HUES64 (cell line): ENCODE measurements around the gene MAML3.
"Not testable (repeated sequence)": the region's sequence is repeated elsewhere in the genome, so short reads cannot be mapped to it uniquely, and the experiment has no call there.

Experiments used
- H3K27ac ChIP-seq: 2 replicates; pipeline ENCODE4 v1.7.0; 2013; ENCODE audit warnings: low read depth, low read length, inconsistent platforms
- H3K27me3 ChIP-seq: 2 replicates; pipeline ENCODE4 v1.6.1; 2013; ENCODE audit warnings: mild to moderate bottlenecking, low read length; ENCODE audit not compliant: insufficient read depth
- H3K36me3 ChIP-seq: 2 replicates; pipeline ENCODE4 v1.6.1; 2013; ENCODE audit warnings: mild to moderate bottlenecking, low read length; ENCODE audit not compliant: insufficient read depth
- H3K4me1 ChIP-seq: 2 replicates; pipeline ENCODE4 v1.6.1; 2013; ENCODE audit warnings: mild to moderate bottlenecking, low read length, moderate library complexity; ENCODE audit not compliant: insufficient read depth
- H3K4me3 ChIP-seq: 2 replicates; pipeline ENCODE4 v1.5.1; 2013; ENCODE audit warnings: mild to moderate bottlenecking, low read length, moderate library complexity
- H3K9ac ChIP-seq: 2 replicates; pipeline ENCODE4 v1.6.1; 2013; ENCODE audit warnings: mild to moderate bottlenecking, low read depth, low read length
- H3K9me3 ChIP-seq: 2 replicates; pipeline ENCODE4 v1.6.1; 2013; ENCODE audit warnings: low read depth, low read length; ENCODE audit not compliant: insufficient read depth
- WGBS: fragments of 150-250, 120-280 bp; methylation state at CpG from one replicate; pipeline ENCODE4 v1.1.7; 2013; ENCODE audit warnings: missing lambda C conversion rate; 5-methylcytosine and 5-hydroxymethylcytosine counted together

MAML3 gene

GRCh38 chr4:139956507-139957017, 197.4 kb downstream of the MAML3 start:
- Histone ChIP-seq H3K36me3 (no peaks in the 10 kb centered on the region), H3K4me3 (no peak overlapping the region), H3K9ac (no peak overlapping the region), H3K4me1 (peaks cover 7% of the 10 kb centered on the region; the same call in 1 of the 2 replicates), H3K27me3 (no peaks in the 10 kb centered on the region), H3K9me3 (no peaks in the 10 kb centered on the region), H3K27ac (no peak overlapping the region)
- 91% methylated on average over 6 of the region's 6 CpGs for WGBS

- H3K4me3 ChIP-seq: no peak overlapping the region
- WGBS: 83% methylated on average over 2 of the region's 2 CpGs
These were observed 198.4 kb downstream of the MAML3 start for GRCh38 chr4:139955600-139955999.

GRCh38 chr4:139954512-139954911, 199.5 kb downstream of the MAML3 start:
- H3K9ac ChIP-seq: no peak overlapping the region
- H3K4me1 ChIP-seq: peaks cover 7% of the 10 kb centered on the region; the same call in 1 of the 2 replicates
- H3K4me3 ChIP-seq: no peak overlapping the region
- H3K27ac ChIP-seq: no peak overlapping the region
- no peaks in the 10 kb centered on the region for H3K27me3 ChIP-seq
- H3K36me3 ChIP-seq: no peaks in the 10 kb centered on the region
- WGBS: 99% methylated on average over 5 of the region's 7 CpGs
- no peaks in the 10 kb centered on the region for H3K9me3 ChIP-seq

More at GRCh38 chr4:139955600-139955999, 198.4 kb downstream of the MAML3 start:
- no peak overlapping the region for H3K27ac ChIP-seq
- no peaks in the 10 kb centered on the region for H3K36me3 ChIP-seq
- H3K27me3 ChIP-seq: no peaks in the 10 kb centered on the region
- H3K9ac ChIP-seq: no peak overlapping the region
- no peaks in the 10 kb centered on the region for H3K9me3 ChIP-seq
- peaks cover 7% of the 10 kb centered on the region; the same call in 1 of the 2 replicates for H3K4me1 ChIP-seq

GRCh38 chr4:139951021-139951420, 203.0 kb downstream of the MAML3 start:
- 90% methylated on average over 2 of the region's 2 CpGs for WGBS
- H3K4me1 ChIP-seq: peaks cover 12% of the 10 kb centered on the region; the same call in 1 of the 2 replicates

GRCh38 chr4:139950568-139950967, 203.4 kb downstream of the MAML3 start:
- Histone ChIP-seq H3K9ac (no peak overlapping the region), H3K27me3 (no peaks in the 10 kb centered on the region), H3K4me1 (peaks cover 8% of the 10 kb centered on the region; the same call in 1 of the 2 replicates), H3K27ac (no peak overlapping the region), H3K4me3 (no peak overlapping the region), H3K9me3 (no peaks in the 10 kb centered on the region), H3K36me3 (no peaks in the 10 kb centered on the region)
- 92% methylated on average over 5 of the region's 5 CpGs for WGBS

More at GRCh38 chr4:139951021-139951420, 203.0 kb downstream of the MAML3 start:
- no peak overlapping the region for H3K27ac ChIP-seq
- H3K36me3 ChIP-seq: no peaks in the 10 kb centered on the region
- H3K9ac ChIP-seq: no peak overlapping the region
- H3K4me3 ChIP-seq: no peak overlapping the region
- H3K27me3 ChIP-seq: no peaks in the 10 kb centered on the region
- no peaks in the 10 kb centered on the region for H3K9me3 ChIP-seq

GRCh38 chr4:139944916-139945315, 209.1 kb downstream of the MAML3 start:
- H3K27ac ChIP-seq, H3K9me3 ChIP-seq: not testable (repeated sequence)

GRCh38 chr4:139943277-139943676, 210.7 kb downstream of the MAML3 start:
- Histone ChIP-seq H3K27ac (peak overlapping the region; percentile 61), H3K4me1 (peaks cover 22% of the 10 kb centered on the region), H3K9me3 (no peaks in the 10 kb centered on the region), H3K4me3 (no peak overlapping the region; the same call in 1 of the 2 replicates), H3K36me3 (no peaks in the 10 kb centered on the region), H3K27me3 (no peaks in the 10 kb centered on the region), H3K9ac (no peak overlapping the region)
- WGBS: 49% methylated on average over 2 of the region's 2 CpGs

More at GRCh38 chr4:139944916-139945315, 209.1 kb downstream of the MAML3 start:
- not testable (repeated sequence) for H3K9ac ChIP-seq, H3K27me3 ChIP-seq, H3K36me3 ChIP-seq, H3K4me3 ChIP-seq
- WGBS: 82% methylated on average over 2 of the region's 2 CpGs
- peaks cover 22% of the 10 kb centered on the region for H3K4me1 ChIP-seq

- Histone ChIP-seq H3K27me3 (no peaks in the 10 kb centered on the region), H3K27ac (no peak overlapping the region), H3K36me3 (no peaks in the 10 kb centered on the region), H3K9ac (no peak overlapping the region), H3K4me3 (no peak overlapping the region), H3K4me1 (peaks cover 18% of the 10 kb centered on the region), H3K9me3 (no peaks in the 10 kb centered on the region)
- 89% methylated on average over 3 of the region's 3 CpGs for WGBS
These were observed 211.7 kb downstream of the MAML3 start for GRCh38 chr4:139942241-139942640.

GRCh38 chr4:139940600-139940999, 213.4 kb downstream of the MAML3 start:
- 100% methylated on average over 2 of the region's 2 CpGs for WGBS

GRCh38 chr4:139938414-139938813, 215.6 kb downstream of the MAML3 start:
- Histone ChIP-seq H3K9ac (no peak overlapping the region), H3K4me1 (peaks cover 24% of the 10 kb centered on the region), H3K4me3 (no peak overlapping the region), H3K27ac (no peak overlapping the region), H3K27me3 (no peaks in the 10 kb centered on the region), H3K9me3 (no peaks in the 10 kb centered on the region), H3K36me3 (no peaks in the 10 kb centered on the region)
- 100% methylated on average over 1 of the region's 2 CpGs for WGBS

More at GRCh38 chr4:139940600-139940999, 213.4 kb downstream of the MAML3 start:
- no peak overlapping the region for H3K4me3 ChIP-seq
- H3K27me3 ChIP-seq: no peaks in the 10 kb centered on the region
- H3K9me3 ChIP-seq: no peaks in the 10 kb centered on the region
- no peak overlapping the region for H3K27ac ChIP-seq
- no peaks in the 10 kb centered on the region for H3K36me3 ChIP-seq
- no peak overlapping the region for H3K9ac ChIP-seq
- H3K4me1 ChIP-seq: peaks cover 22% of the 10 kb centered on the region

GRCh38 chr4:139935911-139936310, 218.1 kb downstream of the MAML3 start:
- H3K27ac ChIP-seq: no peak overlapping the region
- no peak overlapping the region for H3K9ac ChIP-seq
- peaks cover 23% of the 10 kb centered on the region for H3K4me1 ChIP-seq
- no peaks in the 10 kb centered on the region for H3K36me3 ChIP-seq
- WGBS: 95% methylated on average over 3 of the region's 4 CpGs
- no peaks in the 10 kb centered on the region for H3K27me3 ChIP-seq
- H3K4me3 ChIP-seq: no peak overlapping the region
- no peaks in the 10 kb centered on the region for H3K9me3 ChIP-seq
